HG03520 (cell line): ENCODE data around the gene ZNF821.
"Not testable (repeated sequence)": the region's sequence is repeated elsewhere in the genome, so short reads cannot be mapped to it uniquely, and the experiment has no call there.

Experiments
- ATAC-seq: cut with Tn5 transposase; IDR thresholded peaks from one replicate; pipeline ENCODE4 v1.9.1; 2021; ENCODE audit warnings: mild to moderate bottlenecking, moderate library complexity; ENCODE audit not compliant: unreplicated experiment

Gene ZNF821

GRCh38 chr16:71811261-71811803, 72.7 kb downstream of the ZNF821 start:
- ATAC-seq, result no peak

- ATAC-seq, result not testable (repeated sequence)
These were observed 73.8 kb downstream of the ZNF821 start for GRCh38 chr16:71810155-71810530.
